Placental epithelial cell (primary cell): ENCODE measurements around the gene WNT3. TPM values are rescaled to one million over a fixed set of nuclear protein-coding genes. Genes with fewer than 3 reads are reported as not detected.

Experiments
- total RNA-seq: library from RNA; depleted of rRNA; stranded (reverse); fragments of >200 nt; gene quantifications from 2 replicates; pipeline ENCODE4 v1.2.3, GENCODE V29; 2012

WNT3 gene
- total RNA-seq, result 0.39 and 0.65 TPM in 2 replicates

GRCh38 chr17:46818316-46818928 is at the start of gene WNT3:
Gene WNT3, minus strand, starts transcription at chr17:46818692. Its CDS starts 95 bp downstream, at chr17:46818597.

GRCh38 chr17:46851029-46851741 is 32.7 kb upstream of the WNT3 start, which contains the start of gene WNT9B:
Gene WNT9B, plus strand, starts transcription at chr17:46851583. Its CDS starts 56 bp downstream, at chr17:46851639.

Other genes starting within 250 kb of the WNT3 start
- 9.9 and 12.2 TPM in 2 replicates for gene ARL17A, start 239.0 kb downstream of the WNT3 start, total RNA-seq
- gene NSF, start 228.0 kb downstream of the WNT3 start, total RNA-seq, result 23.2 and 35.1 TPM in 2 replicates
- gene WNT9B, start 32.9 kb upstream of the WNT3 start, total RNA-seq, result not detected in 2 replicates
- 41.2 and 43.4 TPM in 2 replicates for gene GOSR2, start 104.5 kb upstream of the WNT3 start, total RNA-seq
- not detected in 2 replicates for gene RPRML, start 160.6 kb upstream of the WNT3 start, total RNA-seq